H9 (cell line): Measurements from ENCODE around the gene FASTKD3. TPM values are rescaled to one million over a fixed set of nuclear protein-coding genes. Genes with fewer than 3 reads are reported as not detected.

Experiments
- DNase-seq: peaks from one replicate; pipeline ENCODE4 v3.0.0-alpha.2; 2017
- H2AFZ ChIP-seq: one replicate; pipeline ENCODE4 v1.6.1; 2013; ENCODE audit warnings: mild to moderate bottlenecking, low read length, control low read depth, moderate library complexity
- H2AK5ac ChIP-seq: 2 replicates; pipeline ENCODE4 v1.6.1; 2013; ENCODE audit warnings: low read length, control low read depth, mixed read lengths; ENCODE audit not compliant: insufficient read length
- H2BK120ac ChIP-seq: one replicate; pipeline ENCODE4 v1.6.1; 2013; ENCODE audit warnings: low read depth, mild to moderate bottlenecking, low read length, control low read depth, inconsistent platforms; ENCODE audit not compliant: poor library complexity, severe bottlenecking
- H2BK12ac ChIP-seq: 2 replicates; pipeline ENCODE4 v1.6.1; 2013; ENCODE audit warnings: low read length, control low read depth, mixed read lengths, low read depth; ENCODE audit not compliant: insufficient read length
- H2BK15ac ChIP-seq: 2 replicates; pipeline ENCODE4 v1.6.1; 2013; ENCODE audit warnings: low read depth, low read length, control low read depth
- H2BK20ac ChIP-seq: one replicate; pipeline ENCODE4 v1.6.1; 2013; ENCODE audit warnings: low read depth, mild to moderate bottlenecking, low read length, control low read depth, inconsistent platforms; ENCODE audit not compliant: poor library complexity, severe bottlenecking
- H2BK5ac ChIP-seq: 2 replicates; pipeline ENCODE4 v1.6.1; 2013; ENCODE audit warnings: low read length, control low read depth, mixed read lengths; ENCODE audit not compliant: insufficient read length
- H3K14ac ChIP-seq: 2 replicates; pipeline ENCODE4 v1.6.1; 2013; ENCODE audit warnings: low read length, control low read depth; ENCODE audit not compliant: insufficient read depth
- H3K18ac ChIP-seq: 2 replicates; pipeline ENCODE4 v1.6.1; 2013; ENCODE audit warnings: low read depth, mild to moderate bottlenecking, mixed read lengths, low read length, control low read depth; ENCODE audit not compliant: insufficient read length
- H3K23ac ChIP-seq: 2 replicates; pipeline ENCODE4 v1.6.1; 2013; ENCODE audit warnings: low read length, control low read depth, mixed read lengths, low read depth; ENCODE audit not compliant: insufficient read length
- H3K23me2 ChIP-seq: 2 replicates; pipeline ENCODE4 v1.6.1; 2013; ENCODE audit warnings: low read depth, mild to moderate bottlenecking, mixed read lengths, low read length, control low read depth; ENCODE audit not compliant: insufficient read length, poor library complexity, severe bottlenecking
- H3K27ac ChIP-seq: 2 replicates; pipeline ENCODE4 v1.5.1; 2013; ENCODE audit warnings: low read length, control low read depth, mixed read lengths, low read depth; ENCODE audit not compliant: insufficient read length
- H3K27me3 ChIP-seq: 2 replicates; pipeline ENCODE4 v1.6.1; 2013; ENCODE audit warnings: low read length, control low read depth, inconsistent platforms; ENCODE audit not compliant: insufficient read depth
- H3K4ac ChIP-seq: 2 replicates; pipeline ENCODE4 v1.6.1; 2013; ENCODE audit warnings: low read depth, mild to moderate bottlenecking, control low read depth, inconsistent platforms, low read length, moderate library complexity
- H3K4me1 ChIP-seq: 2 replicates; pipeline ENCODE4 v1.6.1; 2013; ENCODE audit warnings: low read length, control low read depth, inconsistent platforms; ENCODE audit not compliant: insufficient read depth
- H3K4me2 ChIP-seq: 2 replicates; pipeline ENCODE4 v1.6.1; 2013; ENCODE audit warnings: low read length, control low read depth, mixed read lengths; ENCODE audit not compliant: insufficient read length, insufficient read depth
- H3K56ac ChIP-seq: 2 replicates; pipeline ENCODE4 v1.6.1; 2013; ENCODE audit warnings: low read depth, mild to moderate bottlenecking, mixed read lengths, low read length, control low read depth; ENCODE audit not compliant: insufficient read length
- H3K79me1 ChIP-seq: 2 replicates; pipeline ENCODE4 v1.6.1; 2013; ENCODE audit warnings: low read depth, mild to moderate bottlenecking, moderate library complexity, low read length, control low read depth, inconsistent platforms; ENCODE audit not compliant: insufficient read depth, poor library complexity, severe bottlenecking
- H3K79me2 ChIP-seq: 2 replicates; pipeline ENCODE4 v1.6.1; 2013; ENCODE audit warnings: low read length, control low read depth, inconsistent platforms; ENCODE audit not compliant: insufficient read depth
- H3K9ac ChIP-seq: 2 replicates; pipeline ENCODE4 v1.6.1; 2013; ENCODE audit warnings: low read length, control low read depth, mixed read lengths; ENCODE audit not compliant: insufficient read length; ENCODE audit errors: extremely low read depth
- H3K9me3 ChIP-seq: one replicate; pipeline ENCODE4 v1.6.1; 2013; ENCODE audit warnings: low read depth, low read length, inconsistent platforms; ENCODE audit not compliant: control insufficient read depth
- H3T11ph ChIP-seq: one replicate; pipeline ENCODE4 v1.6.1; 2013; ENCODE audit warnings: mild to moderate bottlenecking, low read length, control low read depth, inconsistent platforms
- H4K20me1 ChIP-seq: one replicate; pipeline ENCODE4 v1.6.1; 2013; ENCODE audit not compliant: control insufficient read depth, insufficient read length, insufficient read depth
- H4K5ac ChIP-seq: 2 replicates; pipeline ENCODE4 v1.6.1; 2013; ENCODE audit warnings: low read depth, mild to moderate bottlenecking, mixed read lengths, low read length, control low read depth; ENCODE audit not compliant: insufficient read length
- H4K8ac ChIP-seq: replicated peaks from 2 replicates; pipeline ENCODE4 v1.6.1; 2013; ENCODE audit warnings: low read length, control low read depth, mixed read lengths, low read depth; ENCODE audit not compliant: insufficient read length
- H4K91ac ChIP-seq: 2 replicates; pipeline ENCODE4 v1.6.1; 2013; ENCODE audit warnings: low read depth, mild to moderate bottlenecking, moderate library complexity, mixed read lengths, low read length, control low read depth; ENCODE audit not compliant: insufficient read length
- H3K27ac Mint-ChIP-seq, 3 experiments: 2 replicates in 2 of 3; 3 replicates in 1 of 3; pipeline ENCODE4 v1.8.0; 2020 to 2021; ENCODE audit warnings: mixed read lengths in 3 of 3, mild to moderate bottlenecking in 1 of 3, moderate library complexity in 1 of 3
- H3K27me3 Mint-ChIP-seq: 2 replicates; pipeline ENCODE4 v1.8.0; 2021; ENCODE audit warnings: low read depth, mild to moderate bottlenecking, moderate library complexity, mixed read lengths
- H3K36me3 Mint-ChIP-seq, 3 experiments: 2 replicates in 2 of 3; 3 replicates in 1 of 3; pipeline ENCODE4 v1.8.0; 2020 to 2021; ENCODE audit warnings: low read depth in 3 of 3, mixed read lengths in 3 of 3; ENCODE audit not compliant: insufficient read depth in 1 of 3
- H3K4me1 Mint-ChIP-seq, 2 experiments: 2 replicates each; pipeline ENCODE4 v1.8.0; 2020; ENCODE audit warnings: mixed read lengths in 2 of 2
- H3K4me3 Mint-ChIP-seq, 2 experiments: 2 replicates in 1 of 2; 3 replicates in 1 of 2; pipeline ENCODE4 v1.8.0; 2020 to 2021; ENCODE audit warnings: mild to moderate bottlenecking in 2 of 2, mixed read lengths in 2 of 2, moderate library complexity in 1 of 2
- H3K9me3 Mint-ChIP-seq, 2 experiments: 2 replicates in 1 of 2; 3 replicates in 1 of 2; pipeline ENCODE4 v1.8.0; 2020; ENCODE audit warnings: mild to moderate bottlenecking in 2 of 2, mixed read lengths in 2 of 2, moderate library complexity in 1 of 2
- WGBS: extraction: QIAGEN DNeasy Blood & Tissue Kit; methylation state at CpG from one replicate; pipeline ENCODE4 v1.1.7; 2013; ENCODE audit warnings: missing lambda C conversion rate, low lambda C conversion rate, mixed read lengths; ENCODE audit not compliant: insufficient read length; ENCODE audit errors: extremely low coverage; 5-methylcytosine and 5-hydroxymethylcytosine counted together
- total RNA-seq: library from RNA; stranded (reverse); gene quantifications from 2 replicates; pipeline ENCODE4 v1.2.1, GENCODE V29; 2021
- TF ChIP-seq, protein P1 (sequence below): fragments of 200-600 bp; sonication (generic); conservative IDR thresholded peaks from 3 replicates; pipeline ENCODE4 v1.8.0; 2021; ENCODE audit warnings: antibody characterized with exemption, mild to moderate bottlenecking

The FASTKD3 gene
- total RNA-seq, 1 experiment from 2014 or later, result 15.0 TPM

DNA sequence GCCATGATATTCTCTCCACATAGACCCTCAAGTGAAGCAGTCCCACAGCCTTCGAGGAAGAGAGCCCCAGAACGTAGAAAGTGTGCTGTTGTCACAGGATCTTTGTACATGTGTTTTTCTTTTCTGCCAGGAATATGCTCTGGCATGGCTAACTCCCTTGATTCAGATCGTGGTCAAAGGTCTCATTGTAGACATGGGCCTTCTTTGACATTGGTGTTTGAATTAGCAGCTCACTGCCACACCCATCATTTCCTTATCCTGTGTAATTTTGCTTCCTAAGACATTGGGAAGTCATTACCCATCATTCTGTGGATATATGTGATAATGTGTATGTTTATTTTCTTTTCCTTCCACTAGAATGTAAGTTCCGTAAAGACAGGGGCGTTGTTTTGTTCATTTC, 25.6 kb upstream of the FASTKD3 start:
- no CpG with 5 or more reads among the region's 5 CpGs for WGBS
- H3K9ac ChIP-seq, result no peak overlapping the region
- no peaks in the 10 kb centered on the region for H3K9me3 Mint-ChIP-seq

More for the DNA sequence above, 25.6 kb upstream of the FASTKD3 start:
- no peaks in the 10 kb centered on the region for H3K79me2 ChIP-seq
- no peak overlapping the region for H3T11ph ChIP-seq
- H4K8ac ChIP-seq, result no peak overlapping the region
- H3K23me2 ChIP-seq, result no peaks in the 10 kb centered on the region
- no peak overlapping the region for H3K4me3 Mint-ChIP-seq
- H3K4me1 ChIP-seq, result no peaks in the 10 kb centered on the region
- H3K27me3 ChIP-seq, result no peaks in the 10 kb centered on the region
- no peak overlapping the region for H4K5ac ChIP-seq
- no peaks in the 10 kb centered on the region for H3K9me3 ChIP-seq
- H3K56ac ChIP-seq, result no peak overlapping the region
- no peak overlapping the region for H3K18ac ChIP-seq
- H3K4me2 ChIP-seq, result no peak overlapping the region
- DNase-seq, result no peak
- H3K79me1 ChIP-seq, result no peaks in the 10 kb centered on the region
- no peaks in the 10 kb centered on the region for H3K4me1 Mint-ChIP-seq
- H2BK5ac ChIP-seq, result no peak overlapping the region
- no peak overlapping the region for H2BK15ac ChIP-seq
- H3K27ac ChIP-seq, result no peak overlapping the region
- no peaks in the 10 kb centered on the region for H3K27me3 Mint-ChIP-seq
- no peak overlapping the region for H4K91ac ChIP-seq
- H3K14ac ChIP-seq, result no peak overlapping the region
- no peak overlapping the region for H2BK20ac ChIP-seq
- TF ChIP-seq, protein P1, sequence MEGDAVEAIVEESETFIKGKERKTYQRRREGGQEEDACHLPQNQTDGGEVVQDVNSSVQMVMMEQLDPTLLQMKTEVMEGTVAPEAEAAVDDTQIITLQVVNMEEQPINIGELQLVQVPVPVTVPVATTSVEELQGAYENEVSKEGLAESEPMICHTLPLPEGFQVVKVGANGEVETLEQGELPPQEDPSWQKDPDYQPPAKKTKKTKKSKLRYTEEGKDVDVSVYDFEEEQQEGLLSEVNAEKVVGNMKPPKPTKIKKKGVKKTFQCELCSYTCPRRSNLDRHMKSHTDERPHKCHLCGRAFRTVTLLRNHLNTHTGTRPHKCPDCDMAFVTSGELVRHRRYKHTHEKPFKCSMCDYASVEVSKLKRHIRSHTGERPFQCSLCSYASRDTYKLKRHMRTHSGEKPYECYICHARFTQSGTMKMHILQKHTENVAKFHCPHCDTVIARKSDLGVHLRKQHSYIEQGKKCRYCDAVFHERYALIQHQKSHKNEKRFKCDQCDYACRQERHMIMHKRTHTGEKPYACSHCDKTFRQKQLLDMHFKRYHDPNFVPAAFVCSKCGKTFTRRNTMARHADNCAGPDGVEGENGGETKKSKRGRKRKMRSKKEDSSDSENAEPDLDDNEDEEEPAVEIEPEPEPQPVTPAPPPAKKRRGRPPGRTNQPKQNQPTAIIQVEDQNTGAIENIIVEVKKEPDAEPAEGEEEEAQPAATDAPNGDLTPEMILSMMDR, result no peak
- H2BK120ac ChIP-seq, result no peak overlapping the region
- no peak overlapping the region for H2AK5ac ChIP-seq
- H4K20me1 ChIP-seq, result no peaks in the 10 kb centered on the region
- H3K36me3 Mint-ChIP-seq, result peaks cover 33 to 87% (median 85%) of the 10 kb centered on the region in 3 experiments
- no peak overlapping the region for H3K4ac ChIP-seq
- H3K23ac ChIP-seq, result no peak overlapping the region
- no peak overlapping the region for H2AFZ ChIP-seq
- H3K27ac Mint-ChIP-seq, result no peak overlapping the region
- H2BK12ac ChIP-seq, result no peak overlapping the region
